Transverse colon (tissue), 4 donors: ENCODE measurements around the gene SMIM44.

ENCODE experiments used
- CTCF ChIP-seq, 5 experiments: fragments of 200-600 bp in 3 of 5; fragments of 450-650 bp in 2 of 5; sonication (generic) in 3 of 5; IDR thresholded peaks; 1 replicate in 2 of 5; 2 replicates in 3 of 5; pipeline ENCODE4 v1.5.1; 2016 to 2017; ENCODE audit warnings: antibody characterized with exemption in 5 of 5, inconsistent platforms in 3 of 5, mild to moderate bottlenecking in 2 of 5, moderate library complexity in 1 of 5
- POLR2A ChIP-seq: fragments of 450-650 bp; IDR thresholded peaks from one replicate; pipeline ENCODE4 v1.6.1; 2016; ENCODE audit warnings: antibody characterized with exemption, mild to moderate bottlenecking, moderate library complexity
- POLR2AphosphoS5 ChIP-seq, 3 donors: sonication (generic); formaldehyde crosslinking; IDR thresholded peaks; one replicate each; pipeline ENCODE4 v1.6.1; 2016; ENCODE audit warnings: antibody characterized with exemption in 3 of 3

DNA sequence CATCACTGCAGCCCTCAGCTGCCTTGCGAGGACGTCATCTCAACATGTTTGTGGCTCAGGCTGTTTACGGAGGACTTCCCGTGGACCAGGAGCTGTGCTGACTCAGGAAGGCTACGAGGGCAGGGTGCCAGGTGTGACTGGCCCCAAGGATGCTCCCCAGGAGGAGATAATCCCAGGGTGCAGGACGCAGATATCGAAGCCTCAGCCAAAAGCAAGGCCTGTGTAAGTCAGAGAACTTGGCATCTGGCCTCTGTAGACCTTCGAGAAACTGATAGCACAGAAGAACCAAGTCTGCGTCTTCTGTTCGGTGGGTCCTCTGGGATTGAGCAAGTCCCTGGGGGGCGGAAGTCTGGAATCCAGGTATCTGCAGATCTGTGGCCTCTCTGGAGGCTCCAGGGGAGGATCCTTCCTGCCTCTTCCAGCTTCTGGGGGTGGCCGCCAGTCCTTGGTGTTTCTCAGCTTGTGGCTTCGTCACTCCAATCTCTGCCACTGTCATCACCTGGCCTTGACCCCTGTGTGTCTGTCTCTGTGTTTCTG lies 19.9 kb upstream of the SMIM44 start:
- TF ChIP-seq POLR2AphosphoS5 (IDR thresholded peaks at IDR 0.05): no peak
- TF ChIP-seq CTCF (IDR thresholded peaks at IDR 0.05): no peak
- TF ChIP-seq POLR2A: no peak
